Heart right ventricle (tissue), 16 donors: Measurements from ENCODE around the gene CELSR1. TPM values are rescaled to one million over a fixed set of nuclear protein-coding genes. Genes with fewer than 3 reads are reported as not detected.

Experiments
- ATAC-seq, 8 donors: fragments of 200-7000 bp; cut with Tn5 transposase; one replicate each; pipeline ENCODE4 v1.9.1; 2020; ENCODE audit warnings: mild to moderate bottlenecking in 8 of 8, moderate library complexity in 8 of 8, moderate number of reproducible peaks in 1 of 8
- DNase-seq, 2 donors: peaks; one replicate each; pipeline ENCODE4 v3.0.0-alpha.2; 2020
- H3K27ac ChIP-seq, 10 donors: fragments of 200-600 bp; sonication (generic) in 2 of 10; one replicate each; pipeline versions ENCODE4 v1.5.0 to v1.8.0; 2020 to 2022; ENCODE audit warnings: mild to moderate bottlenecking in 3 of 10
- H3K27me3 ChIP-seq, 7 donors: fragments of 200-600 bp; one replicate each; pipeline ENCODE4 v1.8.0; 2021 to 2022; ENCODE audit warnings: mild to moderate bottlenecking in 2 of 7
- H3K36me3 ChIP-seq, 9 donors: fragments of 200-600 bp; sonication (generic) in 1 of 9; one replicate each; pipeline versions ENCODE4 v1.5.0 to v1.8.0; 2020 to 2022; ENCODE audit warnings: mild to moderate bottlenecking in 2 of 9
- H3K4me1 ChIP-seq, 9 donors: fragments of 200-600 bp; sonication (generic) in 1 of 9; one replicate each; pipeline versions ENCODE4 v1.5.0 to v1.8.0; 2020 to 2022; ENCODE audit warnings: mild to moderate bottlenecking in 4 of 9
- H3K4me3 ChIP-seq, 10 donors: fragments of 200-600 bp; sonication (generic) in 2 of 10; one replicate each; pipeline versions ENCODE4 v1.5.0 to v1.8.0; 2020 to 2022; ENCODE audit warnings: mild to moderate bottlenecking in 7 of 10, moderate library complexity in 2 of 10
- H3K9me3 ChIP-seq, 11 donors: fragments of 200-600 bp in 10 of 11; sonication (generic) in 2 of 11; one replicate each; pipeline versions ENCODE4 v1.5.0 to v1.8.0; 2013 to 2022; ENCODE audit warnings: mild to moderate bottlenecking in 2 of 11, control low read depth in 1 of 11, moderate library complexity in 1 of 11
- WGBS, 2 donors: extraction: QIAGEN DNeasy Blood & Tissue Kit; methylation state at CpG; one replicate each; pipeline ENCODE4 v1.1.7; 2013; ENCODE audit warnings: inconsistent platforms in 1 of 2; 5-methylcytosine and 5-hydroxymethylcytosine counted together
- intact Hi-C, 10 donors: fragments of 100-400 bp; cut with DNase I; formaldehyde crosslinking; loops; one replicate each; pipeline versions ENCODE4 v1.11.1 to v1.14.2; 2022
- polyA plus RNA-seq, 2 donors: library from polyadenylated mRNA; stranded (reverse); fragments of 200-250 nt; gene quantifications; one replicate each; pipeline ENCODE4 v1.2.3, GENCODE V29; 2013
- total RNA-seq, 10 donors: library from RNA; stranded (reverse); fragmentation: NEBNext Ultra II Directional in 3 of 10; extraction: Animal tissue kit (Norgen Biotek cat#: 25700) in 3 of 10; gene quantifications; one replicate each; pipeline versions ENCODE4 v1.2.1 to v1.2.4, GENCODE V29; 2021 to 2023
- TF ChIP-seq, protein P1 (sequence below), 9 donors: fragments of 200-600 bp; sonication (generic) in 2 of 9; IDR thresholded peaks; one replicate each; pipeline versions ENCODE4 v1.5.0 to v1.8.0; 2021 to 2022; ENCODE audit warnings: antibody characterized with exemption in 9 of 9, mild to moderate bottlenecking in 5 of 9, moderate library complexity in 1 of 9
- donor health status: Arrhythmogenic right ventricular cardiomyopathy.
- donor health status: ischemic (EF 13 %, LVEDD 7.1; RV severe dilation, severe dysfunction).
- donor health status: healthy with polysubstance abuse.
- donor health status: DM: no; HTN: yes; CAD: no.
- donor health status: DM: no; HTN: no; CAD: no.
- donor health status: ischemic (EF 25% LVEDD 6.9; RV normal size, moderate dysfunction).
- donor health status: ischemic (EF 25% LVEDD 5.7; RV mildly dilated, moderate dysfunction).
- donor health status: healthy.
- donor health status: DM: yes; HTN: yes; CAD: no.
- donor health status: Ischemic cardiomyopathy.
- donor health status: ischemic (EF 35%, LVEDD 5.7; RV mildly dilated, moderate dysfunction).
- donor health status: nonischemic (EF 11% LVEDD 7.7; RV severe dilation, severe dysfunction).
- donor health status: DM: yes; HTN: yes; CAD: no.
- donor health status: PGD.
- donor health status: ischemic (EF 29% LVEDD 5.4; RV normal size, mild dysfunction).
- donor health status: nonischemic (EF 23%, LVEDD 6.1; RV moderate dilation, normal function).

CELSR1 gene
- total and polyA plus RNA-seq, 12 donors: 4.0 to 16.7 (median 11.4) TPM

- H3K36me3 ChIP-seq: no peaks in the 10 kb centered on the region
- ATAC-seq: no peak
- peaks cover 0 to 8% (median 3%) of the 10 kb centered on the region in 9 donors for H3K4me1 ChIP-seq
- peaks cover 0 to 14% (median 0%) of the 10 kb centered on the region in 7 donors for H3K27me3 ChIP-seq
- H3K9me3 ChIP-seq: no peaks in the 10 kb centered on the region
- TF ChIP-seq, protein P1, sequence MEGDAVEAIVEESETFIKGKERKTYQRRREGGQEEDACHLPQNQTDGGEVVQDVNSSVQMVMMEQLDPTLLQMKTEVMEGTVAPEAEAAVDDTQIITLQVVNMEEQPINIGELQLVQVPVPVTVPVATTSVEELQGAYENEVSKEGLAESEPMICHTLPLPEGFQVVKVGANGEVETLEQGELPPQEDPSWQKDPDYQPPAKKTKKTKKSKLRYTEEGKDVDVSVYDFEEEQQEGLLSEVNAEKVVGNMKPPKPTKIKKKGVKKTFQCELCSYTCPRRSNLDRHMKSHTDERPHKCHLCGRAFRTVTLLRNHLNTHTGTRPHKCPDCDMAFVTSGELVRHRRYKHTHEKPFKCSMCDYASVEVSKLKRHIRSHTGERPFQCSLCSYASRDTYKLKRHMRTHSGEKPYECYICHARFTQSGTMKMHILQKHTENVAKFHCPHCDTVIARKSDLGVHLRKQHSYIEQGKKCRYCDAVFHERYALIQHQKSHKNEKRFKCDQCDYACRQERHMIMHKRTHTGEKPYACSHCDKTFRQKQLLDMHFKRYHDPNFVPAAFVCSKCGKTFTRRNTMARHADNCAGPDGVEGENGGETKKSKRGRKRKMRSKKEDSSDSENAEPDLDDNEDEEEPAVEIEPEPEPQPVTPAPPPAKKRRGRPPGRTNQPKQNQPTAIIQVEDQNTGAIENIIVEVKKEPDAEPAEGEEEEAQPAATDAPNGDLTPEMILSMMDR (IDR thresholded peaks at IDR 0.05): no peak
- H3K4me3 ChIP-seq: no peak overlapping the region
- whole genome bisulfite sequencing, 2 donors: 62 to 70% methylated on average over 34 of the region's 34 CpGs
- no peak for DNase-seq
- no peak overlapping the region for H3K27ac ChIP-seq
- intact Hi-C loops: no loop called here
These were observed 79.6 kb downstream of the CELSR1 start for GRCh38 chr22:46457502-46458488.

GRCh38 chr22:46456818-46457163 is 80.6 kb downstream of the CELSR1 start:
- Histone ChIP-seq H3K9me3 (no peaks in the 10 kb centered on the region), H3K27me3 (peaks cover 0 to 17% (median 0%) of the 10 kb centered on the region in 7 donors), H3K27ac (no peak overlapping the region), H3K4me3 (no peak overlapping the region), H3K36me3 (no peaks in the 10 kb centered on the region), H3K4me1 (peaks cover 0 to 17% (median 9%) of the 10 kb centered on the region in 9 donors)
- WGBS, 2 donors: 89 to 94% methylated on average over 12 of the region's 12 CpGs
- no peak for ATAC-seq
- intact Hi-C loops: no loop called here
- no peak for DNase-seq
- TF ChIP-seq, protein P1 (IDR thresholded peaks at IDR 0.05): no peak

GRCh38 chr22:46455446-46455845 is 82.0 kb downstream of the CELSR1 start:
- Histone ChIP-seq H3K9me3 (no peaks in the 10 kb centered on the region), H3K27ac (no peak overlapping the region), H3K4me3 (no peak overlapping the region), H3K36me3 (no peaks in the 10 kb centered on the region), H3K4me1 (peaks cover 0 to 22% (median 13%) of the 10 kb centered on the region in 9 donors), H3K27me3 (peaks cover 0 to 21% (median 0%) of the 10 kb centered on the region in 7 donors)
- ATAC-seq (no peak), DNase-seq (no peak)
- 73% methylated on average over 13 of the region's 13 CpGs for WGBS, 2 donors
- TF ChIP-seq, protein P1 (IDR thresholded peaks at IDR 0.05): no peak
- intact Hi-C loops: no loop called here

- no peaks in the 10 kb centered on the region for H3K9me3 ChIP-seq
- peaks cover 0 to 21% (median 0%) of the 10 kb centered on the region in 7 donors for H3K27me3 ChIP-seq
- no peak overlapping the region for H3K4me3 ChIP-seq
- TF ChIP-seq, protein P1 (IDR thresholded peaks at IDR 0.05): no peak
- intact Hi-C loops: no loop called here
- no peak for DNase-seq
- 90 to 91% methylated on average over 33 of the region's 33 CpGs for WGBS, 2 donors
- no peak overlapping the region for H3K27ac ChIP-seq
- peaks cover 0 to 22% (median 13%) of the 10 kb centered on the region in 9 donors for H3K4me1 ChIP-seq
- no peaks in the 10 kb centered on the region for H3K36me3 ChIP-seq
- no peak for ATAC-seq
These were observed 82.7 kb downstream of the CELSR1 start for GRCh38 chr22:46454504-46455269.
